ENCODE data around the gene SPATA6L.

The SPATA6L gene

GRCh38 chr9:4596165-4596922 lies 69.9 kb downstream of the SPATA6L start:
- Histone ChIP-seq H3K4me1 (ENCODE audit: insufficient read depth, low read length) (peaks cover 7% of the 10 kb centered on the region), H3K9me3 (ENCODE audit: control insufficient read depth, insufficient read depth, low read length) (no peaks in the 10 kb centered on the region), H3K36me3 (ENCODE audit: insufficient read depth, low read length) (no peaks in the 10 kb centered on the region; the same call in 1 of the 2 replicates), H3K9ac (ENCODE audit: low read depth, low read length) (no peak overlapping the region)

- H3K4me1 ChIP-seq (ENCODE audit: insufficient read depth, low read length), result peaks cover 17% of the 10 kb centered on the region
- no peaks in the 10 kb centered on the region for H3K9me3 ChIP-seq (ENCODE audit: control insufficient read depth, insufficient read depth, low read length)
- no peaks in the 10 kb centered on the region; the same call in 1 of the 2 replicates for H3K36me3 ChIP-seq (ENCODE audit: insufficient read depth, low read length)
- no peak overlapping the region for H3K9ac ChIP-seq (ENCODE audit: low read depth, low read length)
Observed at GRCh38 chr9:4594994-4595393, 71.3 kb downstream of the SPATA6L start.

DNA sequence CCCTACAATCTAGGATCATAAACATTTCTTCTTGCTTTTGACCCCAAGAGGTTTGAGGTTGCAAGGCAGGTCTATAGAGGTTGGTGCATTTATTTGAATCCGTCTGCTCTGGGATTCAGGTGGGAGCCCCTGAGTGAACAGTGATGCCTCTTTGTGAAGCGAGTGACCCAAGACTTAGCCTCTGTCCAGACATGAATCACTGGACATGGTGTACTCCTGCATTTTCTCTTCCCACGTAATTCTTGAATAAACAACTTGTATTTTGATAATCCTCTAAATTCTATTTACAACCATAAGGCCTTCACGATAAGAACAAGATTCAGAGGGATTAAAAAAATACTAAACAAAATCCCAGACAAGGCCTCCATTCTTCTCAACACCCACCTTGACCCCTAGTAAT lies 71.7 kb downstream of the SPATA6L start:
- Histone ChIP-seq H3K36me3 (ENCODE audit: insufficient read depth, low read length) (no peaks in the 10 kb centered on the region; the same call in 1 of the 2 replicates), H3K4me1 (ENCODE audit: insufficient read depth, low read length) (peaks cover 17% of the 10 kb centered on the region), H3K9ac (ENCODE audit: low read depth, low read length) (no peak overlapping the region), H3K9me3 (ENCODE audit: control insufficient read depth, insufficient read depth, low read length) (no peaks in the 10 kb centered on the region)

DNA sequence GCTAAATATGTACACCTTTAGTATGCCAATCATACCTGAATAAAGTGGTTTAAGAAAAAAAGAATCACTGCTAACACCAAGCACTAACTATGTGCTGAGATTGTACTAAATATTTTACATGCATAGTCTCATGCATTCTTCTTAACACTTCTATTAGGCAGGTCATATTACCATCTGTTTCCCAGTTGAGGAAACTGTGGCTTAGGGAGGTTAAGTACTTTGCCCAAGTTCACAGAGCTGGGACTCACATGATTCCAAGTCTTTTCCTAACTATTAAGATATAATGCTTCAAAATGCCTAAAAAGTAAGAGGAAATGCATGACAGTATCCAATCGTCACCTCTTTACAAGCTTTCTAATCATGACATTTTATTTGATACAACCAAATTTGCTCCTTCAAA lies 73.4 kb downstream of the SPATA6L start:
- no peak overlapping the region for H3K9ac ChIP-seq (ENCODE audit: low read depth, low read length)
- no peaks in the 10 kb centered on the region; the same call in 1 of the 2 replicates for H3K36me3 ChIP-seq (ENCODE audit: insufficient read depth, low read length)
- peaks cover 17% of the 10 kb centered on the region for H3K4me1 ChIP-seq (ENCODE audit: insufficient read depth, low read length)
- no peaks in the 10 kb centered on the region for H3K9me3 ChIP-seq (ENCODE audit: control insufficient read depth, insufficient read depth, low read length)

GRCh38 chr9:4592295-4592694 lies 74.0 kb downstream of the SPATA6L start:
- no peak overlapping the region for H3K9ac ChIP-seq (ENCODE audit: low read depth, low read length)
- H3K4me1 ChIP-seq (ENCODE audit: insufficient read depth, low read length), result peaks cover 17% of the 10 kb centered on the region
- no peaks in the 10 kb centered on the region for H3K9me3 ChIP-seq (ENCODE audit: control insufficient read depth, insufficient read depth, low read length)
- H3K36me3 ChIP-seq (ENCODE audit: insufficient read depth, low read length), result no peaks in the 10 kb centered on the region; the same call in 1 of the 2 replicates

- H3K9me3 ChIP-seq (ENCODE audit: control insufficient read depth, insufficient read depth, low read length), result no peaks in the 10 kb centered on the region
- H3K36me3 ChIP-seq (ENCODE audit: insufficient read depth, low read length), result no peaks in the 10 kb centered on the region; the same call in 1 of the 2 replicates
- H3K9ac ChIP-seq (ENCODE audit: low read depth, low read length), result no peak overlapping the region
- H3K4me1 ChIP-seq (ENCODE audit: insufficient read depth, low read length), result peaks cover 10% of the 10 kb centered on the region
Observed at GRCh38 chr9:4591123-4591500, 75.2 kb downstream of the SPATA6L start.

DNA sequence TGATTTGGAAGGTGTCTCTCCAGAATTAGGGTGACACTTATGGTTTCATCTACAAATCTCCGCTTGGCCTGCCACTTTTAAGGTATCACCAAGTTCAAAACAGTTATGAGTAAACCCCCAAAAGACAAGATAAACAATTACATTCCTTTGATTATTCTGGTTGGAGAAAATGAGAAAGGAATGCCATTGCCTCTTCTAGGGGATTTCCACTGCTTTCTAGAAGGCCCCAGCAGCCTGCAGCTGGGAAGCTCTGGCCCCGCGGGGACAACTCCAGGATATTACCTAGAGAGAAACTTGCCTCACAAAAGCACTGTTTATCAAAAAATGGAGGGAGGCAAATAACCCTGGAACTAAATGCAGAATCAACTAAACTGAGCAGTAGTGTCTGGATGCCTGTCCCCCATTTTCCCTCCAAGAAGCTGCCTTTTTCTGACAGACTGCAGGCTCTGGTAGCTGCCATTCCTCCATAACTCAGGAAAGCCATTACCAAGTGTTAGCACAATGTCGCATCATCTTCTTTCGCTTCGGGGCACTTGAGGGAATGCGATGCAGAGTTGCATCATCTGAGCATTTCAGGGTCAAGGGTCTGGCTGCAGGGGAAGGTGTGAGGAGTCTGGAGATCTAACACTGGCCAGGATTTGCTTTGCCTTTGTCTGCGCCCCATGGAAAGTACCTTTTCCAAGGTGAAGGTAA lies 75.7 kb downstream of the SPATA6L start:
- no peak overlapping the region for H3K9ac ChIP-seq (ENCODE audit: low read depth, low read length)
- no peaks in the 10 kb centered on the region for H3K9me3 ChIP-seq (ENCODE audit: control insufficient read depth, insufficient read depth, low read length)
- peaks cover 10% of the 10 kb centered on the region for H3K4me1 ChIP-seq (ENCODE audit: insufficient read depth, low read length)
- no peaks in the 10 kb centered on the region; the same call in 1 of the 2 replicates for H3K36me3 ChIP-seq (ENCODE audit: insufficient read depth, low read length)

GRCh38 chr9:4588721-4589120 lies 77.6 kb downstream of the SPATA6L start:
- Histone ChIP-seq H3K9me3 (ENCODE audit: control insufficient read depth, insufficient read depth, low read length) (no peaks in the 10 kb centered on the region), H3K36me3 (ENCODE audit: insufficient read depth, low read length) (no peaks in the 10 kb centered on the region), H3K4me1 (ENCODE audit: insufficient read depth, low read length) (peaks cover 10% of the 10 kb centered on the region), H3K9ac (ENCODE audit: low read depth, low read length) (no peak overlapping the region)

GRCh38 chr9:4585135-4585534 lies 81.1 kb downstream of the SPATA6L start:
- H3K9me3 ChIP-seq (ENCODE audit: control insufficient read depth, insufficient read depth, low read length), result no peaks in the 10 kb centered on the region

DNA sequence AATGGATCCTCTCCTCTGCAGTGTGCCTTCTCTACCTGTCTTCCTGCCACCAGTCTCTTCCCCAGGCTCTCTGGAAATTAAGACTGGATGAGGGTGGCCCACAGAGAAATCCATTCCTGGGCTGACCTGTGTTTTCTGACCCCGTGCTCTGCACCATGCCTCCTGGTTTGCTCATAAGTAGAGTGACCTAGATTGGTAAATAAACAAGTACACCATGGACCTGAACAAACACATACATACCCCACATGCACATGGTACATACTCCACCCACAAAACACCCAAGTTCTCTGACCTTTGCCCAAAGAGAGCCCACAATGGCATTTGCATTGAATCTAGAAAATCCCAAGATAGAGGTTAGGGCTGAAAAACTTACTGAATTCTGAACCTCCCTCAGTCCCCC lies 81.6 kb downstream of the SPATA6L start:
- H3K4me1 ChIP-seq (ENCODE audit: insufficient read depth, low read length), result no peaks in the 10 kb centered on the region
- no peaks in the 10 kb centered on the region; the same call in 1 of the 2 replicates for H3K36me3 ChIP-seq (ENCODE audit: insufficient read depth, low read length)
- no peak overlapping the region for H3K9ac ChIP-seq (ENCODE audit: low read depth, low read length)
- no peaks in the 10 kb centered on the region for H3K9me3 ChIP-seq (ENCODE audit: control insufficient read depth, insufficient read depth, low read length)

More at GRCh38 chr9:4585135-4585534, 81.1 kb downstream of the SPATA6L start:
- Histone ChIP-seq H3K36me3 (ENCODE audit: insufficient read depth, low read length) (no peaks in the 10 kb centered on the region; the same call in 1 of the 2 replicates), H3K4me1 (ENCODE audit: insufficient read depth, low read length) (peaks cover under 1% of the 10 kb centered on the region; the same call in 1 of the 2 replicates), H3K9ac (ENCODE audit: low read depth, low read length) (no peak overlapping the region)

- Histone ChIP-seq H3K36me3 (ENCODE audit: insufficient read depth, low read length) (no peaks in the 10 kb centered on the region; the same call in 1 of the 2 replicates), H3K9ac (ENCODE audit: low read depth, low read length) (no peak overlapping the region), H3K4me1 (ENCODE audit: insufficient read depth, low read length) (no peaks in the 10 kb centered on the region), H3K9me3 (ENCODE audit: control insufficient read depth, insufficient read depth, low read length) (no peaks in the 10 kb centered on the region)
Observed at GRCh38 chr9:4583001-4583400, 83.3 kb downstream of the SPATA6L start.

GRCh38 chr9:4581861-4582565 lies 84.3 kb downstream of the SPATA6L start:
- H3K36me3 ChIP-seq (ENCODE audit: insufficient read depth, low read length), result no peaks in the 10 kb centered on the region; the same call in 1 of the 2 replicates
- no peaks in the 10 kb centered on the region for H3K4me1 ChIP-seq (ENCODE audit: insufficient read depth, low read length)
- H3K9ac ChIP-seq (ENCODE audit: low read depth, low read length), result no peak overlapping the region; the same call in 1 of the 2 replicates
- no peaks in the 10 kb centered on the region for H3K9me3 ChIP-seq (ENCODE audit: control insufficient read depth, insufficient read depth, low read length)

GRCh38 chr9:4581035-4581760 lies 85.1 kb downstream of the SPATA6L start:
- H3K36me3 ChIP-seq (ENCODE audit: insufficient read depth, low read length), result no peaks in the 10 kb centered on the region; the same call in 1 of the 2 replicates

GRCh38 chr9:4579001-4579400 lies 87.3 kb downstream of the SPATA6L start:
- no peak overlapping the region for H3K9ac ChIP-seq (ENCODE audit: low read depth, low read length)
- no peaks in the 10 kb centered on the region; the same call in 1 of the 2 replicates for H3K36me3 ChIP-seq (ENCODE audit: insufficient read depth, low read length)
- H3K9me3 ChIP-seq (ENCODE audit: control insufficient read depth, insufficient read depth, low read length), result no peaks in the 10 kb centered on the region
- peaks cover 10% of the 10 kb centered on the region for H3K4me1 ChIP-seq (ENCODE audit: insufficient read depth, low read length)

More at GRCh38 chr9:4581035-4581760, 85.1 kb downstream of the SPATA6L start:
- no peak overlapping the region for H3K9ac ChIP-seq (ENCODE audit: low read depth, low read length)
- H3K9me3 ChIP-seq (ENCODE audit: control insufficient read depth, insufficient read depth, low read length), result no peaks in the 10 kb centered on the region
- H3K4me1 ChIP-seq (ENCODE audit: insufficient read depth, low read length), result no peaks in the 10 kb centered on the region
